HepG2 (cell line): ENCODE measurements around the gene IMPDH2. TPM values are rescaled to one million over a fixed set of nuclear protein-coding genes. Genes with fewer than 3 reads are reported as not detected.

Experiments
- FOXP1 ChIP-seq, 2 experiments: fragments of 450-650 bp in 1 of 2; IDR thresholded peaks; 2 replicates each; pipeline ENCODE4 v1.6.1; 2017 to 2018; ENCODE audit warnings: antibody characterized with exemption in 1 of 2
- JUN ChIP-seq: sonication (generic); formaldehyde crosslinking; IDR thresholded peaks from 2 replicates; pipeline ENCODE4 v1.4.0; 2020; ENCODE audit warnings: mild to moderate bottlenecking, missing genetic modification reagents
- KDM2A ChIP-seq: sonication (generic); formaldehyde crosslinking; IDR thresholded peaks from 2 replicates; pipeline ENCODE4 v1.4.0; 2020; ENCODE audit warnings: low read depth, missing genetic modification reagents, borderline replicate concordance
- KDM3A ChIP-seq: IDR thresholded peaks from 2 replicates; pipeline ENCODE4 v1.6.1; 2018; ENCODE audit warnings: low read depth, missing compliant biosample characterization
- PHF21A ChIP-seq: sonication (generic); formaldehyde crosslinking; IDR thresholded peaks from 2 replicates; pipeline ENCODE4 v1.5.0; 2020; ENCODE audit warnings: mild to moderate bottlenecking, missing genetic modification reagents
- RFXAP ChIP-seq: sonication (generic); formaldehyde crosslinking; IDR thresholded peaks from 2 replicates; pipeline ENCODE4 v1.4.0; 2020; ENCODE audit warnings: missing genetic modification reagents, borderline replicate concordance
- SIN3A ChIP-seq: IDR thresholded peaks from 2 replicates; pipeline ENCODE4 v1.6.1; 2011; ENCODE audit warnings: low read depth, mild to moderate bottlenecking, control low read depth, low read length, borderline replicate concordance
- SOX6 ChIP-seq, 2 experiments: fragments of 450-650 bp in 1 of 2; sonication (generic) in 1 of 2; formaldehyde crosslinking in 1 of 2; IDR thresholded peaks; 2 replicates each; pipeline versions ENCODE4 v1.4.0 to v1.6.1; 2017 to 2020; ENCODE audit warnings: antibody characterized with exemption in 1 of 2, mild to moderate bottlenecking in 1 of 2, missing genetic modification reagents in 1 of 2
- TOPORS ChIP-seq: sonication (generic); formaldehyde crosslinking; IDR thresholded peaks from 2 replicates; pipeline ENCODE4 v1.8.0; 2023; ENCODE audit warnings: mild to moderate bottlenecking, missing genetic modification reagents
- ZNF230 ChIP-seq: sonication (generic); formaldehyde crosslinking; IDR thresholded peaks from 2 replicates; pipeline ENCODE4 v1.4.0; 2020; ENCODE audit warnings: mild to moderate bottlenecking, missing genetic modification reagents
- ZNF326 ChIP-seq: sonication (generic); formaldehyde crosslinking; IDR thresholded peaks from 2 replicates; pipeline ENCODE4 v1.4.0; 2020; ENCODE audit warnings: missing genetic modification reagents, borderline replicate concordance
- ZNF543 ChIP-seq: sonication (generic); formaldehyde crosslinking; IDR thresholded peaks from 2 replicates; pipeline ENCODE4 v1.4.0; 2020; ENCODE audit warnings: mild to moderate bottlenecking, missing genetic modification reagents
- ZNF672 ChIP-seq: sonication (generic); formaldehyde crosslinking; IDR thresholded peaks from 2 replicates; pipeline ENCODE4 v1.8.1; 2022; ENCODE audit warnings: missing genetic modification reagents
- ZNF792 ChIP-seq: IDR thresholded peaks from 2 replicates; pipeline ENCODE4 v1.6.1; 2016
- polyA plus RNA-seq, 8 experiments: library from polyadenylated mRNA; depleted of rRNA in 3 of 8; stranded (reverse) in 7 of 8; unstranded in 1 of 8; fragments of >200 nt; fragmentation: Illumina TruSeq in 4 of 8; extraction: Trizol in 4 of 8; gene quantifications; 2 replicates each; pipeline versions ENCODE4 v1.2.1 to v1.2.3, GENCODE V29; 2011 to 2016; ENCODE audit warnings: low read depth in 4 of 8, missing spikeins in 1 of 8, mixed read lengths in 1 of 8; ENCODE audit not compliant: insufficient read depth in 1 of 8
- total RNA-seq, 5 experiments: library from RNA; depleted of rRNA; stranded (reverse); fragments of >200 nt; fragmentation: Illumina TruSeq; extraction: Trizol; gene quantifications; 2 replicates each; pipeline ENCODE4 v1.2.3, GENCODE V29; 2016; ENCODE audit warnings: low read depth in 1 of 5
- TF ChIP-seq, protein P1 (sequence below): sonication (generic); formaldehyde crosslinking; IDR thresholded peaks from 2 replicates; pipeline ENCODE4 v1.4.0; 2020; ENCODE audit warnings: mild to moderate bottlenecking, missing genetic modification reagents
- TF ChIP-seq, protein P2 (sequence below): sonication (generic); formaldehyde crosslinking; IDR thresholded peaks from 2 replicates; pipeline ENCODE4 v1.4.0; 2020; ENCODE audit warnings: mild to moderate bottlenecking, low read depth, missing genetic modification reagents
- TF ChIP-seq, protein P3 (sequence below): sonication (generic); formaldehyde crosslinking; IDR thresholded peaks from 2 replicates; pipeline ENCODE4 v1.4.0; 2020; ENCODE audit warnings: mild to moderate bottlenecking, missing genetic modification reagents
- TF ChIP-seq, protein P4 (sequence below): sonication (generic); formaldehyde crosslinking; IDR thresholded peaks from 2 replicates; pipeline ENCODE4 v1.5.1; 2020; ENCODE audit warnings: mild to moderate bottlenecking, moderate library complexity, missing genetic modification reagents
- TF ChIP-seq, protein P5 (sequence below), 2 experiments: fragments of 450-650 bp in 1 of 2; sonication (generic) in 1 of 2; formaldehyde crosslinking; IDR thresholded peaks; 2 replicates each; pipeline versions ENCODE4 v1.5.0 to v1.8.0; 2020 to 2022; ENCODE audit warnings: mild to moderate bottlenecking in 1 of 2, missing genetic modification reagents in 1 of 2

The IMPDH2 gene
- total and polyA plus RNA-seq, 2 of the 13 experiments (the other 11 are each of a cell fraction or from before 2014, with no cell fraction given) = 248 to 260 TPM

DNA sequence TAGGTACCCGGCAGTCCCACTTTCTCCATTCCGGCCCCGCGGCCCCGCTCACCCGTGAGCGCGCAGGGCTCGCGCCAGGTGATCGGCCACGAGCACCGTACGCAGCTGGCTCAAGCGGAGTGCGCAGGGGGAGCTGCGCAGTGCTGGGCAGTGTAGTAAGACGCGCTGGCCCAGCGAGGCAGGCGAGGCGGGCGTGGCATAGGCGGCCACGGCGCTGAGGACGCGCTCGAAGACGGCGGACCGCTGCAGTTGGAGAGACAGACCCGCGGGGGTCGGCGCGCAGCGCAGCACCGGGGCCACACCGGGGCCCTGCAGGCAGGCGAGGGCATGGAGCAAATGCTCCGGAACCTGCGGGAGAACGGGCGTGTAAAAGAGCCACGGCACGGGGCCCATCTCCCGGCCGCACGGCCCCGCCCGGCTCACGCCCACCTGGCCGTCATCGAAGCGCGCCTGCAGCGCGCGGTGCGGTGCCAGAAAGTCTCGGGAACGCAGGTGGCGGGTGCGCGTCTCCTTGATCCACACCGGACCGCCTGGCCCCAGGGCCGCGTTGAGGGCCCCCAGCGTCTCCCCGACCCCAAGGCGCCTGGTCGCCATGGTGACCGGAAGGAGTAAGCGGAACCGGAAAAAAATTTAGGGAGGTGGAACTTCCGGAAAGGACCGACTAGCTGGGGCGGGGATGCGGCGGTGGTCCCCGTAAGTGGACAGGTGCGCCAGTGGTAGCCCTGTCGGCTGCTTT is 11.1 kb downstream of the IMPDH2 start, which contains the start of gene DALRD3 (continued):
- TF ChIP-seq, protein P1, sequence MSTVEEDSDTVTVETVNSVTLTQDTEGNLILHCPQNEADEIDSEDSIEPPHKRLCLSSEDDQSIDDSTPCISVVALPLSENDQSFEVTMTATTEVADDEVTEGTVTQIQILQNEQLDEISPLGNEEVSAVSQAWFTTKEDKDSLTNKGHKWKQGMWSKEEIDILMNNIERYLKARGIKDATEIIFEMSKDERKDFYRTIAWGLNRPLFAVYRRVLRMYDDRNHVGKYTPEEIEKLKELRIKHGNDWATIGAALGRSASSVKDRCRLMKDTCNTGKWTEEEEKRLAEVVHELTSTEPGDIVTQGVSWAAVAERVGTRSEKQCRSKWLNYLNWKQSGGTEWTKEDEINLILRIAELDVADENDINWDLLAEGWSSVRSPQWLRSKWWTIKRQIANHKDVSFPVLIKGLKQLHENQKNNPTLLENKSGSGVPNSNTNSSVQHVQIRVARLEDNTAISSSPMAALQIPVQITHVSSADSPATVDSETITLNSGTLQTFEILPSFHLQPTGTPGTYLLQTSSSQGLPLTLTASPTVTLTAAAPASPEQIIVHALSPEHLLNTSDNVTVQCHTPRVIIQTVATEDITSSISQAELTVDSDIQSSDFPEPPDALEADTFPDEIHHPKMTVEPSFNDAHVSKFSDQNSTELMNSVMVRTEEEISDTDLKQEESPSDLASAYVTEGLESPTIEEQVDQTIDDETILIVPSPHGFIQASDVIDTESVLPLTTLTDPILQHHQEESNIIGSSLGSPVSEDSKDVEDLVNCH (CRISPR knock-in tag) = 0 out of 2 replicates have a peak, but pooled peaks have one; percentile 28
- TF ChIP-seq SIN3A = peak; percentile 80; the same call in 1 of the 2 replicates
- TF ChIP-seq, protein P2, sequence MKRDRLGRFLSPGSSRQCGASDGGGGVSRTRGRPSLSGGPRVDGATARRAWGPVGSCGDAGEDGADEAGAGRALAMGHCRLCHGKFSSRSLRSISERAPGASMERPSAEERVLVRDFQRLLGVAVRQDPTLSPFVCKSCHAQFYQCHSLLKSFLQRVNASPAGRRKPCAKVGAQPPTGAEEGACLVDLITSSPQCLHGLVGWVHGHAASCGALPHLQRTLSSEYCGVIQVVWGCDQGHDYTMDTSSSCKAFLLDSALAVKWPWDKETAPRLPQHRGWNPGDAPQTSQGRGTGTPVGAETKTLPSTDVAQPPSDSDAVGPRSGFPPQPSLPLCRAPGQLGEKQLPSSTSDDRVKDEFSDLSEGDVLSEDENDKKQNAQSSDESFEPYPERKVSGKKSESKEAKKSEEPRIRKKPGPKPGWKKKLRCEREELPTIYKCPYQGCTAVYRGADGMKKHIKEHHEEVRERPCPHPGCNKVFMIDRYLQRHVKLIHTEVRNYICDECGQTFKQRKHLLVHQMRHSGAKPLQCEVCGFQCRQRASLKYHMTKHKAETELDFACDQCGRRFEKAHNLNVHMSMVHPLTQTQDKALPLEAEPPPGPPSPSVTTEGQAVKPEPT (CRISPR knock-in tag) = peak; percentile 78; the same call in 1 of the 2 replicates
- peak; percentile 90 for TF ChIP-seq ZNF543 (CRISPR knock-in tag)
- peak; percentile 5; the same call in 1 of the 2 replicates for TF ChIP-seq ZNF792 (CRISPR knock-in tag)
- TF ChIP-seq SOX6 (IDR thresholded peaks at IDR 0.05) = no peak
- peak; percentile 65 for TF ChIP-seq SOX6 (CRISPR knock-in tag; IDR thresholded peaks at IDR 0.05)
- TF ChIP-seq, protein P3, sequence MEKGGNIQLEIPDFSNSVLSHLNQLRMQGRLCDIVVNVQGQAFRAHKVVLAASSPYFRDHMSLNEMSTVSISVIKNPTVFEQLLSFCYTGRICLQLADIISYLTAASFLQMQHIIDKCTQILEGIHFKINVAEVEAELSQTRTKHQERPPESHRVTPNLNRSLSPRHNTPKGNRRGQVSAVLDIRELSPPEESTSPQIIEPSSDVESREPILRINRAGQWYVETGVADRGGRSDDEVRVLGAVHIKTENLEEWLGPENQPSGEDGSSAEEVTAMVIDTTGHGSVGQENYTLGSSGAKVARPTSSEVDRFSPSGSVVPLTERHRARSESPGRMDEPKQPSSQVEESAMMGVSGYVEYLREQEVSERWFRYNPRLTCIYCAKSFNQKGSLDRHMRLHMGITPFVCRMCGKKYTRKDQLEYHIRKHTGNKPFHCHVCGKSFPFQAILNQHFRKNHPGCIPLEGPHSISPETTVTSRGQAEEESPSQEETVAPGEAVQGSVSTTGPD = no peak
- peak; percentile 45; the same call in 1 of the 2 replicates for TF ChIP-seq PHF21A (CRISPR knock-in tag)
- peak; percentile 66; the same call in 1 of the 2 replicates for TF ChIP-seq JUN (CRISPR knock-in tag)
- TF ChIP-seq KDM2A (CRISPR knock-in tag) = peak; percentile 99
- TF ChIP-seq RFXAP (CRISPR knock-in tag) = 0 out of 2 replicates have a peak, but pooled peaks have one; percentile 39
- TF ChIP-seq TOPORS (CRISPR knock-in tag) = peak; percentile 93
- TF ChIP-seq FOXP1 (IDR thresholded peaks at IDR 0.05) = no peak
- no peak for TF ChIP-seq FOXP1 (CRISPR knock-in tag; IDR thresholded peaks at IDR 0.05)
- no peak for TF ChIP-seq ZNF672 (CRISPR knock-in tag)
- TF ChIP-seq, protein P4, sequence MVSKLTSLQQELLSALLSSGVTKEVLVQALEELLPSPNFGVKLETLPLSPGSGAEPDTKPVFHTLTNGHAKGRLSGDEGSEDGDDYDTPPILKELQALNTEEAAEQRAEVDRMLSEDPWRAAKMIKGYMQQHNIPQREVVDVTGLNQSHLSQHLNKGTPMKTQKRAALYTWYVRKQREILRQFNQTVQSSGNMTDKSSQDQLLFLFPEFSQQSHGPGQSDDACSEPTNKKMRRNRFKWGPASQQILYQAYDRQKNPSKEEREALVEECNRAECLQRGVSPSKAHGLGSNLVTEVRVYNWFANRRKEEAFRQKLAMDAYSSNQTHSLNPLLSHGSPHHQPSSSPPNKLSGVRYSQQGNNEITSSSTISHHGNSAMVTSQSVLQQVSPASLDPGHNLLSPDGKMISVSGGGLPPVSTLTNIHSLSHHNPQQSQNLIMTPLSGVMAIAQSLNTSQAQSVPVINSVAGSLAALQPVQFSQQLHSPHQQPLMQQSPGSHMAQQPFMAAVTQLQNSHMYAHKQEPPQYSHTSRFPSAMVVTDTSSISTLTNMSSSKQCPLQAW (CRISPR knock-in tag) = peak; percentile 78; the same call in 1 of the 2 replicates
- 0 out of 2 replicates have a peak, but pooled peaks have one; percentile 17 for TF ChIP-seq ZNF326 (CRISPR knock-in tag)
- peak; percentile 59 for TF ChIP-seq ZNF230 (CRISPR knock-in tag)
- no peak for TF ChIP-seq KDM3A (CRISPR knock-in tag)
- TF ChIP-seq, protein P5, sequence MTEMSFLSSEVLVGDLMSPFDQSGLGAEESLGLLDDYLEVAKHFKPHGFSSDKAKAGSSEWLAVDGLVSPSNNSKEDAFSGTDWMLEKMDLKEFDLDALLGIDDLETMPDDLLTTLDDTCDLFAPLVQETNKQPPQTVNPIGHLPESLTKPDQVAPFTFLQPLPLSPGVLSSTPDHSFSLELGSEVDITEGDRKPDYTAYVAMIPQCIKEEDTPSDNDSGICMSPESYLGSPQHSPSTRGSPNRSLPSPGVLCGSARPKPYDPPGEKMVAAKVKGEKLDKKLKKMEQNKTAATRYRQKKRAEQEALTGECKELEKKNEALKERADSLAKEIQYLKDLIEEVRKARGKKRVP (CRISPR knock-in tag; IDR thresholded peaks at IDR 0.05) = no peak
